HUDEP-2 (cell line): ENCODE data around the gene RAB38.

Source experiments
- DNase-seq, 76 experiments: peaks; one replicate each; lab custom pipeline; 2025; ENCODE audit not compliant: unreplicated experiment in 76 of 76; lab: John Stamatoyannopoulos, UW

RAB38 gene

DNA sequence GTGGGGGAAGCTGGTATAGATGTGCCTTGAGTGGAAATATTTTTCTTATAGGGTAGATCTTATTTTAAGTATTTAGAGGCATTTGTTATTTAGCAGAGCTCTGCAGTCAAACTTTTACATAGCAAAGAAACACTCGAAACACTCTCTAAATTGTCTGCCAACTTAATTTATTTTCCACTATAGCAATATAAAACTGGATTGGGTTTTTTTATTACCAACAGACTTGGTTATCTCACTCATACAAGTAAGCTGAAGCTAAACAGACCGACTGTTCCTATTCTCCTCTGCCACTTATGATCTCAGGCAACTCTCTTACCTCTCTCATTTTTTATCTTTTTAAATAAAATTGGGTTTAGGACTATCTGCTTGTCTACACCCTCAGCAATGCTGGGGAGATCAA lies 4.6 kb downstream of the RAB38 start:
- no peak for DNase-seq

DNA sequence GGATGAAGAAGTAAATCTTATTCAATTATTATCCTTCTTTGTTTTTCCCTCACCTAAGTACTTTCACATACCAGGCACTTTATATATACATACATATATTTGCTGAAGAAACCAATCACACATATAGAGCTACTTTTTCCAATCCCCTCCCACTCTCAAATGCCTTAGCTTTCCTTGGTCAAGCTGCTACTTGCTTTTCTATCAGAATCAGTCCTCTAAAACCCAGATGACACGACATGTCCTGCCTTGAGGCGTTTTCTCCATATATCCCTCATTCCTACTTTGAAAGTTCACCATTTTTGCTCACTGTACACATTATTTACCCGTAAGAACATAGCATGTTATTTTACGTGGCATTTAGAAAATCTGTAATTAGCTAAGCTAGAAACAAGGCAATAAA lies 5.4 kb downstream of the RAB38 start:
- no peak for DNase-seq

- DNase-seq, result no peak
These were observed 5.8 kb downstream of the RAB38 start for GRCh38 chr11:88169471-88169870.

DNA sequence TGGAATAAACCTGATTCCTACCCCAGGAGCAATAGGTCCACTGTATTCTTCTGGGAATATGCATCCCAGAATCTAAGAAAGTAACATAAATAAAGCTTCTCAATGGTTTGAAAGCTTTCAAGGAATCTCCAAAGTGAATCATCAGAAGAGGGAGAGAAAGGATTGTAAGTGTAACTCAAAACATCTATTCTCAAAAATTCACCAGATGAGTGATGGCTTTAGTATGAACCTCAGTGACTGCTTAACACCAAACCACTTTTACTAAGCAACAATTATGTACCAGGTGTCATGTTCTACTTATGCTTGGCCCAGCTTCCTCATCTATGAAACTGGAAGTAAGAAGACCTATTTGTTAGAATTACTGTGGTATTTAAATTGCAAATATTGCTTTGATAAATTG lies 7.4 kb downstream of the RAB38 start:
- DNase-seq, result no peak

DNA sequence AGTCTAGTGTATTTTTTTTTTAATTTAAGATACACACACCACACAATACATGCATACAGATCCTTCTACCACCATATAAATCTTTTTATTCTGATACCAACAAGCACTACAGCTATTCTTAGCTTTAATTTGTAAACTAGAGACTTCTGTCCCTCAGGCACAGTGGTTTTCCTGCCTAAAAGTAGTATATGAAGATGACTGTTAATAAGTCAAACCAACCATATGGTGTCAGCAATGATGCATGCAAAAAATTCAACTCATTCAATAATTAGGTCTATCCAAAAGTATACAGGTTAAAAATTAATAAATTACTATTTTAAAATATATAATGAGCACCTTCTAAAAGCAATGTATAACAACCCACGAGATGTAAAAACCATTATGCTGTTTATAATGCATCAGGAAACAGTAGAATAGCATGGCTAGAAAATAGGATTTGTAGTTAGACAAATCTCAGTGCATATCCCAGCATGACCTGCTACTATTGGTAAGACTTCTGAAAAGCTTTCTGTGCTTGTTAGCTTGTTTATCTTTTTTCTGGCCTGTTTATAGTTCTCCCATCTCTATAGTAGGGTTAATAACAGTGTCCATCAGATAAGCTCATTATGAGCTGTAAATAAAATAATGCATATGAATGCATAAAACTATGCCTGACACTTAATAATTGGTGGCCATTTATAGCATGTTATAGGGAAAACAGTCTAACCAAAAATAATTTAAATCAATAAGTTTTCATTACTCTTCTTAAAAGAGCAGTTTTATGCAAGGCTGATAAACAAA lies 10.2 kb downstream of the RAB38 start:
- no peak for DNase-seq

DNA sequence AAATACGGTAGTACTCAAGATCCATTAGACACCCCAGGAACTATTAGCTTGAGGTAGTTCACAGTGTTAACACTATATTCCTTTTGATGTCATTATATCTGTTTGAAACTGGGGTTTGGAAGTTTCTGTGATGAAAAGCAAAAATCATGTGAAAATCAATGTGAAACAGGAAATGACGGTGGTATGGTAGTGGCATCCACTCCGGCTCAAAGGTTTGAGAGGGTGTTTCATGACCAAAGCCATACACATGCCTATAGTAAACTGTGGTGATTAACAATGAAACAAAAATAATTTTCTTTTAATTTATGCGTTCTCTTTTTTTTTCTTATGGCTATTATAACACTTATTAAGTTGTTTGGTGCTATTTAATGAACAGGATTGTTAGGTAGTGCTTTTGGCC lies 10.9 kb downstream of the RAB38 start:
- no peak for DNase-seq

DNA sequence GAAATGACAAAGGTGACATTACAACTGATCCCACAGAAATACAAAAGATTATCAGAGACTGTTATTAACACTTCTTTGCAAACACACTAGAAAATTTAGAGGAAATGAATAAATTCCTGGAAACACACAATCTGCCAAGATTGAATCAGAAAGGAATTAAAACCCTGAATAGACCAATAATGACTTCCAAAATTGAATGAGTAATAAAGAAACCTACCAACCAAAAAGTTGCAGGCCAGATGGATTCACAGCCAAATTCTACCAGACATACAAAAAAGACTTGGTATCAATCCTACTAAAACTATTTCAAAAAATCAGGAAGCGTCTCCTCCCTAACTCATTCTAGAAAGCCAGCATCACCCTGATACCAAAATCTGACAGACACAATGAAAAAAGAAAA lies 17.2 kb downstream of the RAB38 start:
- no peak for DNase-seq

DNA sequence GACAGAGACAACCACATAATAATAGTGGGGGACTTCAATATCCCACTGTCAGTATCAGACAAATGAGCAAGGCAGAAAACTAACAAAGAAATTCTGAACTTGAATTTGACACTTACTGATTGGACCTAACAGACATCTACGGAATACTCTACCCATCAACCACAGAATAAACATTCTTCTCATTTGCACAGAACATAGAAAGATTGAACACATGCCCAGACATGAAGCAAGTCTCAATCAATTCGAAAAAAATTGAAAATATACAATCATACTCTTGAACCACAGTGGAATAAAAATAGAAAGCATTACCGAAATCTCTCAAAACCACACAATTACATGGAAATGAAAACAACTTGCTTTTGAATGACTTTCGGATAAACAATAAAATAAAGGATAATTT lies 17.9 kb downstream of the RAB38 start:
- no peak for DNase-seq

DNA sequence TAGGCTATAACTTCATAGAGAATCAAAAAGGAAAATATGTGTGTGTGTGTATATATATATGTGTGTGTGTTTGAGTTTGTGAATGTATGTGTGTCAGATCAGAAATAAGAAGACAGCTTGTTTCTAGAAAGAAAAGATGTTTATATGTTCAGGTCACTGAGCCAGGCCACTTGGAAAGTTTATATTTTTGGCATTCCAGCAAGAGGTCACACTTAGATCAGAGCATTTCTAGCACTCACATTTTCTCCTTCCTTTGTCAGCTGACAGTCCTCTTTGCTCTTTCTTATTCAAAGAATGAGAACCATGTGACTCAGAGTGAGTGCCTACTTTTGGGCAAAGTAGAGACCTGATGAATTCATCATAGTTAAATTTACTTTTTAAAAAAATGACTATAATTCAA lies 22.9 kb downstream of the RAB38 start:
- DNase-seq, result no peak

DNA sequence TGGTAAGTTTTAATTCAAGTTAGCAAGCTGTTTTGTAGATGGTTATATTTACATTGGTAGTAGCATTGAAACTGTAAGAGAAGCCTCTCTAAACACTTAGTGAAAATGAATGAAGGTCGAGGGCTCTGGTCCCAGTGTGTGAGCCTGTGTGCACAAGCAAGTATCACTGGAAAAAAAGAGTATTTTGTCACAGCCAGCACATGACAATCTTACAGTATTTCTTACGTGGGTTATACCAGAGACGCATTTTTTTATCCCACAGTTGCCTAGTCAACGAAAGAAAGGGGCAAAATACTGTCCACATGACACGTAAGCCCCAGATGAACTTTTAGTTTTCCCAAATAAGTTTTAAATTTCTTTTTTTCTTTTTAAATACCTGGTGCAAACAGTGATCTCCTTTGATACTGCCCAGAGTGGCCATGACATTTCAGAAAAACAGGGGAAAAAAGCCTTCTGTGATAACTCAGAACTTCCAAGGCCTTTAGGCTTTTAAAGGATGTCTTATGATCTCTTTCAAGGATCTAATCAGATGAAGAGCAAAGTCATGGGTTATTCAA lies 23.5 kb downstream of the RAB38 start:
- DNase-seq, result no peak

GRCh38 chr11:88146106-88146505 lies 29.1 kb downstream of the RAB38 start:
- DNase-seq, result no peak

DNA sequence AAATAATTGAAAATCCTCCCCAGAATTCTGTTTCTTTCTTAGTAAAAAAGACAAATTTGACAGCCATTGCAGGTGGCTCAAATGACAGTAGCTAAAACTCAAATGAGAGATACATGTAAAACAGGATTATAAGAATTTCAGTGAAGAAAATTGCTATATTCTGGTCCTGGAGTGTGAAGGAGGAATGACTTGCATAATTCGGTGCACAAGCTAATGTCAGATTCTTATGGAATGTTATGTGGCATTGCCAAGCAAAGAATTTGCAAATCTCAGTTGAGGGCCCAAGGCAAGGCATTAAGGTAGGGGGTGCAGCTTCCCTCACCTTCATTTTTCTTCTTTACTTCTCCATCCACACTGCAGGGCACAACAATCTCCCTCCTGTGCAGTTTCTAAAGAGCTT lies 35.4 kb downstream of the RAB38 start:
- no peak for DNase-seq

DNA sequence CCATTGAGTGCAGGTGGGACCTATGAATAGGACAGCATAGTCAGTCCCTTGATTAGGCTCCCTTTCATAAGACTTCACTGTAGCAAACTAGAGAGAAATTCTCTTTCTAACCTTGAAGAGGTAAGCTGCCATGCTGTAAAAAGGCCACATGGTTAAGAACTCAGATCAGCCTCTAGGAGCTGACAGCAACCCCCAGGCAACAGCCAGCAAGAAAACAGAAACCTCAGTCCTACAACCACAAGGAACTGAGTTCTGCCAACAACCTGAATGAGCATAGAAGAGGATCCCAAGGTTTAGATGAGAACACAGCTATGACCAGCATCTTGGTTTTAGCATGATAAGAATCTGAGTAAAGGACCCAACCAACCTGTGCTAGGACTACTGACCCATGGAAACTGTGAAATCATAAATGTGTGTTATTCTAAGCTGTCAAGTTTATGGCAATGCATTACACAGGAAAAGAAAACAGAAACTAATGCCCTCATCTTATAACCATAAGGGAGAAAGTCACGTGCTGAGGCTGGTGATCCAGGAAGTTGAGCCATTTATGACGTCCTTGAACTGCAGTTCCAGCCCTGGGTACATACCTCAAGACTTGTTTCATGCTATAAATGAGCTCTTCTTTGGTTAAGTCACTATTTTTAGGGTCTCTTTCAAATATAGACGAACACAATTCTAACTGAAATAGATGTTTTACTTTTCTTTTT lies 43.3 kb downstream of the RAB38 start:
- DNase-seq, result no peak

DNA sequence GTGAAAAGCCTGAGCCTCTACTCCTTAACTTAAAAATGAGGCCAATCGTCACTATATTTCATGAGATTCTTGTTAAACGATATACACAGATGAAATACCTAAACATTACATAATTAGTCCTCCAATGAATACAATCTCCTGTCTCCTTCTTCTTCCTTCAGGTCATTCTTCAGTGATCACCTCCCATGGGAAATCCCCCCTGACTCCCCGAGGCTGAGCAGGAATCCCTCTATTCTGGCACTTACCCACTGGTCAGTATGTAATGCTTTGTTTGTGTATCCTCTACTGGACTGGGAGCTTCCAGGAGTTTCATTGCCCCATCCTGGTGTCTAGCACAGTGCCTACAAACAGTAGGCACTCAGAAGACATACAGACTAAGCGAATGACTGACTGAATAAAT lies 52.3 kb downstream of the RAB38 start:
- DNase-seq, result no peak

- DNase-seq, result no peak
These were observed 55.7 kb downstream of the RAB38 start for GRCh38 chr11:88119561-88119960.

DNA sequence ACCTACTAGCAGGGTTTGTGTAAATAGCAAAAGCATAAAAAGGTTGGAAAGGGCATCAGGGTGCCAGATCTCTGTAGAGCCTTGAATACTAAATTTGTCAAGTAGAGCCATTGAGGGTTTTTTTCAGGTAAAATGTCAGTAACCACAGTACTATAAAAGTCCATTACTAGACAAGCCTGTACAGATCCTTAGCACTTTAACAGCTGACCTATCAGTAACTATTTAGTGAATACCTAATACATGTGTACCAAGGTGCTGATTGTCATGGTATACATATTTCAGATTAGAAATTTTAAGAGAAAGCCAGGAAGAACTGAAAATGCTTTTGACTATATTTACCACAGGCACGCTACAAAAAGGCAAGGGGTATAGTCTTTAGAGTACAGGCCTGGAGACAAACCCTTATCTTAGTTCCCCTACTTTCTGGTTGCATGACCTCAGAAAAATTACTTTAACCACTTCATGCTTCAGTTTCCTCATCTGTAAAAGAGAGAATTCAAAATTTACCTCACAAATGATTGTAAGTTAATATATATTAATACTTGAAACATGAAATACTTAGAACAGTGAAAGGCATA lies 57.9 kb downstream of the RAB38 start:
- no peak for DNase-seq

GRCh38 chr11:88115828-88116755 lies 59.2 kb downstream of the RAB38 start:
- no peak for DNase-seq

GRCh38 chr11:88114486-88115045 lies 60.7 kb downstream of the RAB38 start:
- no peak for DNase-seq

GRCh38 chr11:88106666-88107065 lies 68.6 kb downstream of the RAB38 start:
- DNase-seq, result no peak

DNA sequence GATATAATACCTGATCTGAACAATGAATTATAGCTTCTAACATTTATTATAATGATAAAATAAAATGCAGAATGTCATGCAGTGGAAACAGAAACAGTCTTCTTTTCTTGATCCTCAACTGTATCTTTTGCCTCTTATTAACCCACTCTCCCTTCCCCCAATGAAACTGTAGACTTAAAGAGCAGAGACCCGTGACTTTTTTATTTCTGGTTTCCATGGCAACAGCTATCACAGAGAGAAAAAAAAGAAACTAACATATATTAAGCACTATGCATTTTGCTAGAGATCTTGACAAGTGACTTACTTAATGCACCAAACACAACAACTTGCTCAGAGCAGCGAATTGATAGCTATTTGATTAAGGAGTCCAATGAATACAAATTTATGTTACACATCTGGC lies 69.3 kb downstream of the RAB38 start:
- no peak for DNase-seq
